Hindlimb muscle (tissue), 1 donor: ENCODE data around the gene TGFBI. TPM values are rescaled to one million over a fixed set of nuclear protein-coding genes. Genes with fewer than 3 reads are reported as not detected.
"Not testable (repeated sequence)": the region's sequence is repeated elsewhere in the genome, so short reads cannot be mapped to it uniquely, and the experiment has no call there.

Experiments
- DNase-seq: peaks from one replicate; pipeline ENCODE4 v3.0.0-alpha.2; 2013
- polyA plus RNA-seq: library from polyadenylated mRNA; unstranded; fragments of 120-200 nt; gene quantifications from one replicate; pipeline ENCODE4 v1.2.1, GENCODE V29; 2013; ENCODE audit not compliant: insufficient read length

The TGFBI gene
- polyA plus RNA-seq, 1 donor = 148 TPM

DNA sequence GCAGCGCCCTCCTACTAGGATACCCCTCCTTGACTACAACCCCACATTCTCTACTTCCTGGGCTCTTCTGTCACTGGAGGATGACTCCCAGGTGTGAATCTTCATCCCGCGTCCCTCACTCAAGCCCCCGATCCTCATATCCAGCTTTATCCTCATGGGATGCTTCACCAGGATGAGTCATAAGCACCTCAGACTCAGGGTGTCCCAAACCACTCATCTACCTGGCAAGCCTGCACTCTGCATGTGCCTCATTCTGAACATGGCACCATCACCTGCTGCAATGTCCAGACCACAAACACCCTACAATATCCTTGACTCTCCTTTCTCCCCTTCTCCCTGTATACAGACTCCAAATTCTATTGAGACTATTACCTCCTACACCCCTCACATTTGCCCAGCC is 1.5 kb upstream of the TGFBI start:
- no peak for DNase-seq

DNA sequence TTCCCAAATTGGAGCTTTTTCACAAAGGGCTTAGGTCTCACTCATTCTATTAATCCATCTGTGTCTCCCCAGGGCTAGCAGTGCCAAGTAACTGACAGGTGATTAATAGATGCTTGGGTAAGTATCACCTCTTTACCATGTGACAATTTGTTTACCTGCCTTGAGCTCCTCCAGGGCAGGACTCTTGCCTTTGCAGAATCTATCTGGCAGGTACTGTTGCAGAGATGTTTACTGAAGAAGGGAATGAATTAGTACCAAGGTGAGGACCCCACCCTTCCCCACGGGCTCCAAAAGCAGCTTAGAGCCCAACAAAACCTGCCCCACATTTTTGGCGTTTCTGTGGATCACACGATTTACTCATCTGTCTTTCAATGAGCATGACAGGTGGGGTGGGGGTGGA is 698 bp upstream of the TGFBI start:
- no peak for DNase-seq

DNA sequence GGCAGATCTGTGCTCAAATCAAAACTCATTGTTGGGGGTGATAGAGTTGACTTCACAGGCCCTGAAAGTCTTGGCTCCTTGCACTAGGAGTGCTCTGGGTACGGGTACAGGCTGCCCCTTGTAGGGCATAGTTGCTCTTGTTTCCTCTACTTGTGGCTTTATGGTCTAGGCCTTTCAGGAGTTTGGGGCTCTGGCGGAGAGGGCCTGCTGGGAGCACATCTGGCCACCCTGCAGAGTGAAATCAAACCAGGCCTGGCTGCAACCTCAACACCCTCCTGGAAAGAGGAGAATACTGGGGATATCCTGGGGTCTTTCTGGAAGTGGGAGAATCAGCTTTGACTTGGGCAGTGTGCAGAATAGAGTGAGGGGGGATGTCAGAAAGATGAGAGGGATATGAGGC is 1.5 kb downstream of the TGFBI start:
- no peak for DNase-seq

DNA sequence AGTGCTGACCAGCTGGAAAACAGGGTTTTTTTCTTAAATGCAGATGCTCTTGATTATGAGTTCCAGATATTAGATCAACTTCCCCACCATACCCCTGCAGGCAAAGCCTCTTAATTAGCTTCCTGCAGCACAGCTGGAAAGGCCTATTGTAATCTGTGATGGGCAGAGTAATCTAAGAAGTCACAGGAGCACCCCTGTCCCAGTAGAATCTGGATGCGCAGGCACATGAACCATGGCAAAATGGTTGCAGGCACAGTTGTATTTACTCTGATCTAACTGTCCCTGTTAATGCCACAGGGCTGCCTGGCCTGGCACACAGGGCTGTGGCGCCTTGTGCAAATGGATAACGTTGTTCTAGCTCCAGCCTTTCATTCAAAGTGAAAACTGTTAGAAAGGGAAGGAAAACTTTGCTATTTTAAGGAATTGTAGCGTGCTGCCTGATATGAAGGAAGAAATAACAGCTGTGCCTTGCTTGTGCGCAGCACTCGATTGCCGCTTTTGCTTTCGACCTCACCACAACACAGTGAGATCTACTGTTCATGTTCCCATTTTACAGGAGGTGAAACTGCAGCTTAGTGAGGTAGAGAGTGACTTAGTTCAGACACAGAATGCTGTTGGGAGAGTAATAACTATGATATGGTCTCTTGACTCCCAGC is 2.3 kb downstream of the TGFBI start:
- DNase-seq = no peak

DNA sequence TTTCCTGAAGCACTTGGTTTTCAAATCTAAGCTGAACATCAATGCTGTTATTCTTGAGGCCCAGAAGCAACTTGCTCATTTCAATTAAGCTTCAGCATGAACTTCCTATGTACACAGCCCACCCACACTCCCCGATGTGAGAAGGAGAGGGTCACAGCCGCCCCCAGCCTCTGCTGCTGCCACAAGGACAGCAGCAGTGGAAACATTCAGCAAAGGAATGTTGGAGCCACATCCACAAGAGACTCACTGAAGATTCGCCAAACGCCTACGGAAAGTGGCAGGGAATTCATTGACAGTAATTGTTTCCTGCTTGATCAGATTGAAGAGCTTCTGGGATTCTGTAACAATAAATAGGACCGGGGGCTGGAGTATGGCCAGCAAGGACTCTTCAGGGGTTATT is 2.9 kb downstream of the TGFBI start:
- no peak for DNase-seq

DNA sequence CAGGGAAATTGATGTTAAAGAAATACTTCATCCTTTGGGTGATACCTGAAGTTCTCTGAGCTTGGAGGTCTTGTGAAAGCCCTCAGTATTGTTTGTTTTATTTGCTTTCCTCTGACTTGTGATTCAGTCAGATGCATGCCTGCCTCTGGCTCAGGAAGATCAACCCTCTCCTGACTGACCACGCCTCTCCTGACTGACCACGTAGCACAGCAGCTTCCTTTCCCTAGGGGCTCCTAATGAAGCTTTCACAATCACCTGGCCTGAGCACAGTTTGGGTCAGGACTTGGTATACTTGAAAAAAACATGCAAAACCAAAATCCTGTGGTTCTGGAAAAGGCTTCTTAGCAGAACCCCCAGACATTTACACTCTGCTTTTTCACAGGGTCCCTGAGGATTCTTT is 3.8 kb downstream of the TGFBI start:
- DNase-seq = no peak

DNA sequence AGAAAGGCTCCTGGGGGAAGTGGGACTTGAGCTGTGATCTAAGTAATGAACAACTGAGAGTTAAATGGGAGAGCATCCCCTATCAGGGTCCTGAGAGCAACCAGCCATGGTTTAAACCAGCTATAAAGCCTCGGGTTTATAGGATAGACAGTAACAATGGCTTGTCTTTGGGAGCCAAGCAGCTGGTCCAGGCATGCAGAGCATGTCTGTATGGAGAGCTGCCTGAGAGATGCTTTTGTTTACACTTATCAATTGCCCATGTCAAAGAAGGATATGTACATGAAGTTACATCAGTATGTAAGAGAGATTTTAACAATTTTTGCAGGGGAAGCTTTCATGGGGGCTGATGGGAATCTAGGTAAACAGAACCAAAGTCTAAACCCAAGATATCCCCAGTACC is 4.4 kb downstream of the TGFBI start:
- no peak for DNase-seq

DNA sequence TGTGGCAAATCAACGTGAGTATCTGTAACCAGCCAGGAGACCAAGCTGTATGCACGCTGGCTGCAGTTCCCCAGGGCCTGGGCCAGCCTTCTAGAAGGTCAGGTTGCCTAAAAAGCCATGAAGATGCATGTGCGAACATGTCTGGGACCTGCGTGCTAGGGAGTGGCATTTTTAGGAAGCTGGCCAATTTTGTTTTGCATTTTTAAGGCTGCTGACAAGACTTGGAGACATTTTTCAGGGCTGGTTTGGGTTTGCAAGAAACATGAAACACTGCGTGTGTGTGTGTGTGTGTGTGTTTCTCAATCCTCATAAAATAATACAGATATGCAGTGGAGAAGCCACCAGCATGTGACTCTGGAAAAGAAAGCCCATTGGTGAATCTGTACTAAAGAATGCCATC is 5.1 kb downstream of the TGFBI start:
- no peak for DNase-seq

DNA sequence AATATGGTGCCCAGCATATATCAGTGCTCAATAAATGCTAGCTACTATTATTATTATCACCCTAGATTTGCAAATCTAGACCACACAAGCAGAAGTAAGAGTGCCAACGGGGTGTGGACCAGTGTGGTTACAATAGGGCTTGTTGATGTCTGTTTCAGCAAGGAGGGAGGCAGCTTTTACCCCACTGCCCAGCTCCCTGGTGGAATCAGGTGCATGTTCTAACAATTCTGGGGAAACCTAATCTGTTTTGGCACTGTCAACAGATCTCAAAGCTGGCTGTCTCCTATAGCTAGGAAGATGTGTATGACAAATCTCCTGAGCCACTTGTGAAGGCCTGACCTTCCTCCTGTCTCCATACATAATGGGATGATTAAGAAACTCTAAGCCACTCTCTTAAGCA is 5.7 kb downstream of the TGFBI start:
- no peak for DNase-seq

DNA sequence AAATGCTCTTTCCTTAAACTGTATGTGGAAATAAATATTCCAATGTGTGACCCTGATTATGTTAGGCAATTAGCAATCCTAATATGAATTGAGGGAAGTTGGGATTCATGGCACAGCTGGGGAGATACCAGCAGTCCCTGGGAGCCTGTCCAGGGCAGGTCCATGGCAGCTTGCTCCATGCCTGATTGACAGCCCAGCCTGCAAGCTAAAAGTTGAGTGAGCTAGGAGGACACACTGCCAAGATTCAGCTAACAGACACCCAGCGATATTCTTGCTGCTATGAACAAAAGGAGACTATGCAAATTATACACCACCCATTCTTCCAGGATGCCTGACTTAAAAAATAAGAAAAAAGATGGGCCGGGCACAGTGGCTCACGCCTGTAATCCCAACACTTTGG is 6.2 kb downstream of the TGFBI start:
- DNase-seq = no peak

DNA sequence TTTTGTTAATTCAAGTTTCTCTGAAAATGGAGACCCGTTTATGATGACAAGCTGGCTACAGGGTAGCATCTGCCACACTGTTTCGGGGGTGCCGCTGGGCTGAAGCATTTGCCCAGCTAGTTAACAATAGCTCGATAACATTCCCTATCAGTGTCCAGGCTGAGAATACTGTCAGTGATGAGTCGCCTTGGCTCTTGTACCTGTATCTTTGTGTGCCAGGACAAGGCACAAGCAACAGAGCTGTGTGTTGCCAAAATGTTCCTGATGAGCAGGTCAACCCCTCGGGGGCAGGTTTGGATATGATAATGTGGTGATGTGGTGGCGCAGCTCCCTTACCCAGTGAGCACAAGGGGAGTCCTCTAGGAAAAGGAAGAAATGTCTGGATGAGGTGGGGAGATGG is 7.0 kb downstream of the TGFBI start:
- DNase-seq = no peak

DNA sequence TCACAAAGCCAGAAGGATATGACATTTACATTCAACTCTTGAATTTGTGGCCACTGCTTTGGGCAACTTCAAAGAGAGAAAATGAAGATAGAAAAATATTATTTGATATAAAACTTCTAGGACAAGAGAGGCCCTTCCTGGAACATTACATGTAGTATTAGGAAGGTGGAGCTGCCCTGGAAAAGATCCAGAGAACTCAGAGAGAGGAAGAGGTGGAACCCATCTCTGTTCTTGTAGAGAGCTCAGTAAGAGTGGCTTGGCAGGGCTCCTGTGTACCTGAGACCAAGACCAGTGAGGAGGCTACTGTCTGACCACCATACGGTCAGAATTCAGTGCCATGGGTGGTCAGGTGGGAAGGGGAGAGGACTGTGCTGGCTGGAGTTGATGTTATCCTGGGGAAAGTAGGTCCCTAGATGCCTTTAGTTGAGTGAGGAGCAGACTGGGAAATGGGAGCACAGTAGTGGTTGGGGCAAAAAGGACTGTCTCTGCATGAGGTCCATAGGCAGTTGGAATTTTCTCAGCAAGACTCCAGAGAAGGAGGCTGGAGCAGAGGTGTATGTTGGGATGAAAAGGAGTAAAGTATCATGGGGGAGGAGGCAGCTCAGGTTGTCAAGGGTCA is 7.6 kb downstream of the TGFBI start:
- DNase-seq = no peak

DNA sequence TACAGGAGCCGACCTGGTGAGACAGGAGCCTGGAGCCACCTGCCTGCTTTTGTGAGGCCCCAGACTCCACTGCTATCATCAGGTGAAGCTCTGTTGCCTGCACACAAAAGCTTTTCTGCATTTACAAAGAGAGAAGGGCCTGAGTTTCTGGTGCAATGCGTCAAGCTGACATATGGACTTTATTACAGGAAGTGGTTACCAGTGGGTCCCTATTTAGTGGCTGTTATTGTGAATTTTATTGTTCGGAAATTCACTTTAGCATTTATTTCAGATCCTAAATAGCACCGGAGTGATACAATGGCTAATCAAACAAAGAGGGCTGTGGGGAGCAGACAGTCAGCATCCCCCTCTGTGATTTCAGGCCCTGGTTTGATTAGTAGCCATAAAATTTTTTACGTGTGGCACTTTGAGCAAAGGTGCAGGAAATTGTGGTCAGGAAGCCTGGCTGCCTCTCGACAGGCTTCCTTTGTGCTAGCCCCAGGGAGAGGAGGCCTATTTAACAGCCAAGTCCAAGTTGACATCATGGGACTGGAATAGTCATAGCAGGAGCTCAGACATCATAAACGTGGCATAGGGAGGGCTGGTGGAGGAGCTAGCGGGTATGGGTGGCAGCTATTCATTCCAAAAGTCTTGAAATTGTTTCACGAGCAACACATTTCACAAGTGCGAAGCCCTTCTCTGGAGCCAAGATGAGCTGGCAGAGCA is 8.4 kb downstream of the TGFBI start:
- no peak for DNase-seq

DNA sequence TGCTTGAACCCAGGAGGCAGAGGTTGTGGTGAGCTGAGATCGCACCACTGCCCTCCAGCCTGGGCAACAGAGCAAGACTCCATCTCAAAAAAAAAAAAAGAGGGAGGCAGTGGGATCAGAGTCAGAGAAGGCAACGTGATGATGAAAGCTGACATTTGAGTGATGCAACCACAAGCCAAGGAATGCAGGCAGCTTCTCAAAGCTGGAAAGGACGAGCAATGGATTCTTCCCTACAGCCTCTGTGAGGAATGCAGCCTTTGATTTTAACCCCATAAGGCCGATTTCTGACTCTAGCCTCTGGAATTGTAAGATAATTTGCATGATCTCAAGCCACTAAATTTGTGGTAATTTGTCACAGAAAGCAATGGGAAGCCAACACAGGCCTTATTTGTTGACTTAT is 9.8 kb downstream of the TGFBI start:
- no peak for DNase-seq

DNA sequence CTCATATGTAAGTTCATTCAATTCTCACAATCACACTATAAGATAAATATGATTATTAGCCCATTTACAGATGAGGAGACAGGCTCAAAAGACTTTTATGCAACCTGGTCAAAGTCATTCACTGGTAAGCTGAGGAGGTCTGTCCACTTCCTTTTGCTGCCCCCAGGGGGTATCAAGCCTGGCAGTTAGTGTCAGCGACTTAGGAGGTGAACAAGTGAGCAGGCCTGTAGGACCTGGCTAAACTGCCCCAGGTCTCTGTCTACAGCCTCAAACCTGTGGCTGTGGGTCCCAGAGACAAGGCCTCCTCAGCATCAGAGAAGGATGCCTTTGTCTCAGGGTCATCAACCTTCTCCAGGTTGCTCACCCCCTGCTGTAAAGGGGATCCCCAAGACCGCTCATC is 10.4 kb downstream of the TGFBI start:
- no peak for DNase-seq

DNA sequence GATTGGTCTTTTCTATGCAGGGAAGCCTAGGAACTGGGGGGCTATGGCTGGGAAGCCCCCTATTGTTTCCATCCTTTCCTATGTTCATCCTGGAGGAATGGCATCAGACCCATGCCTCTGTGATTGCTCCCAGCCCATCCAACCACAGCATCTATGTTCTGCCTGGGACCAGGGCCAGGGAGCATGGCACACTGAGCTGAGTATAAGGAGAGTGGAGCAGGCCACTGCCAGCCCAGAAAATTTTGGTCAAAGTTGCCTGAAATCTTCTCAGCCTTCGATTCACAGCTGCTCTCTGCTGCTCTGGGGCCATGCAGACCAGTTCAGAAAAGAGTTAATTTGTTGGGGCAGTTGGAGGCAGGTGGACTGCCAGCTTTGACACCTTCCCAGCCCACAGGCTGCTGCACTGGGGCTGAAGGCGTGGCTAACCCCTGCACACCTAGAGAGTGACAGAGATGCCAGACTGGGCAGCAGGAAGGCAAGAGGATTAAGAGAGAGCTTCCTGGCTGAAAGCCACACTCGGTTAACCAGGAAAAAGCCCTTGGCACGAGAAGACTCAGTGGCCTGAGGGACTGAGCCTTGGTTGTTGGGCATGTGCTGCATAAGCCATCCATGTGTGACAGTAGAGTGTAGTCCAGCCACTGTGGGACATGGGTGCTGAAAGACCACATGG is 12.1 kb downstream of the TGFBI start:
- no peak for DNase-seq

DNA sequence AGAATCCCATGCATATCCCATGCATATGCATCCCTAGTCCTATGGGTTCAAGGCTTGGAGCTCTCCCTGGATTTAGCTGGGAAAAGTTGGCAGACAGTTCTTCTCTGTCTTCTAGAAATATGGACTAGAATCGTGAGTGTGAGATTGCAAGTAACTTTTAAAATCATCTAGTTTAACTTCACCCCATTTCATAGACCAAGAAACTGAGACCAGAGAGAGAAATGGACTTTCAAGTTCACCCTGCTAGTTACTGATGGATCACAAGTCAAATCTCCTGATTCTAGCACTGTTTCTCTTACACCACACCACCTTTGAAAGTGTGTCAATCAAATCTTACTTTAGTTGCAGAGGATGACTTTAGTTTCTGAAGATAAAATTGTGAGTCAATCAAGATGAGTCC is 13.4 kb downstream of the TGFBI start:
- no peak for DNase-seq

DNA sequence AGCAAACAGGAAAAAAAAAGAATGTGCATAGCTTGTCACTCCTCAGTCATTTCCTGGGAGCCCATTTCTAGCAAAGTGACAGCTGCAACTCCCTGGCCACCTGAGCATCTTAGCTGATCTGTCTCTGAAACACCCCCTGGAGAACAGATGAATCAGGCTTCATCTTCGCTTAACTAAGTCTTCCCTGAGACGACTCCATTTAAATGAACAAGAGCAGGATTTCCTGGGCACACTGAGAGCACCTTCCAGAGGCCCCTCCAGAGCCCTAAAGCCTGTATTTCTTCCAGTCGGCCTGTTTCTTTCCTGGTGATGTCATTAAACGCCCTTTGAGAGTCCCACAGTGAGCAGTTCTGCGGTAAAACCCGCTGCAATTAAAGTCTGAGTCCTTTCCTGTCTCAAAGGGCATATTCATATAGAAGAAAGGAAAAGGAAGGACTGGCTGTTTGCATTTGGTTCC is 13.9 kb downstream of the TGFBI start:
- DNase-seq = no peak

DNA sequence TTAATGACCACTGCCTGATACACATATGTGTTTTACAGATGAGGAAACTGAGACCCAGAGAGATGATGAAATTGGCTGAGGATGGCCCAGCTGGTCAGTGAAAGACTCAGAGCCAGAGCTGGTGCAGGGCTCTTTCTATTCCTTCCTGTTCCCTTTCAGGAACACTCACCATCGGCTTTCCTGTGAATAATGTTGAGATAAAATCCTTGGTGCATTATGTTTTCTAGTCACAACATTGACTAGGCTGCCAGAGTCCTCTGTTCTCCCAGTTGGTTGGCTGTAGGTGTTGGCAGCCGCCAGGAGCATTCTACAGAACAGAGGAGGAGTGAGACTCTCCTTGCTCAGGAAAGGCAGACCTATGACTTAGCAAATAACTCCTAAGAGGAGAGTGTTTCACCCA is 14.8 kb downstream of the TGFBI start:
- DNase-seq = no peak

DNA sequence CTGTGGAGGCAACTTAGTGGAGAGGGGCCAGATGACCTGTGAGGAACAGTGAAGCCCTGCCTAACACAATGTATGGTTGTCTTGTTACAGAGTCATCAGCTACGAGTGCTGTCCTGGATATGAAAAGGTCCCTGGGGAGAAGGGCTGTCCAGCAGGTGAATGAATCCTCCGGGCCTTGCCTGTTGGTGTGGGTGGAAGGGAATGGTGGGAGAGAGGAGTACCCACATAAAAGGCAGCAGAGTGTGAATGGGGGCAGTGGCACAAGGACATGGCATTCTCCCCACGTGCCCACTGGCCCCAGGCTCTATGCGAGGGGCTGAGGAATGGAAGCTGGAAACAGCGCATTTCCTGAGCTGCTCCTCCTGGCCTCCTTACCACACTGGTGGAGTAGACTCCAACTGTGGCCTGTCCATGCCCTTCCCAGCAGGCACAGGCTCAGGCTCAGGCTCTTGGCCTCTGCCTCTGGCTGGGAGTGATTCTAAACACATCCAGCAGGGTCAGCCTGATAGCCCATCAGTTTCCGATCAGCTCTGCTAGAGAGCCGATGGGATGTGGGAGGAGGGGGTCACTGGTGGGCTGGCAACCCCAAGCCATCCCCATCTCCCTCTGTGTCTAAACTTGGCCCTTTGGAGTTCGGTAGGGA is 15.3 kb downstream of the TGFBI start:
- no peak for DNase-seq

DNA sequence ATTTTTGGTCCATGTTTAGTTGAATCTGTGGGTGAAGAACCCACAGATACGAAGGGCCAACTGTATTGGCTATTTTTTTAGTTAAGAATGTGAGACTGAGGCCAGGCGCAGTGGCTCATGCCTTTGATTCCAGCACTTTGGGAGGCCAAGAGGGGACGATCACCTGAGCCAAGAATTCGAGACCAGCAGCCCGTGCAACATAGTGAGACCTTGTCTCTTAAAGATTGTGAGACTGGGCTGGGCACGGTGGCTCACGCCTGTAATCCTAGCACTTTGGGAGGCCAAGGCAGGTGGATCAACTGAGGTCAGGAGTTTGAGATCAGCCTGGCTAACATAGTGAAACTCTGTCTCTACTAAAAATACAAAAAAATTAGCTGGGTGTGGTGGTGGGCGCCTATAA is 16.2 kb downstream of the TGFBI start:
- not testable (repeated sequence) for DNase-seq

DNA sequence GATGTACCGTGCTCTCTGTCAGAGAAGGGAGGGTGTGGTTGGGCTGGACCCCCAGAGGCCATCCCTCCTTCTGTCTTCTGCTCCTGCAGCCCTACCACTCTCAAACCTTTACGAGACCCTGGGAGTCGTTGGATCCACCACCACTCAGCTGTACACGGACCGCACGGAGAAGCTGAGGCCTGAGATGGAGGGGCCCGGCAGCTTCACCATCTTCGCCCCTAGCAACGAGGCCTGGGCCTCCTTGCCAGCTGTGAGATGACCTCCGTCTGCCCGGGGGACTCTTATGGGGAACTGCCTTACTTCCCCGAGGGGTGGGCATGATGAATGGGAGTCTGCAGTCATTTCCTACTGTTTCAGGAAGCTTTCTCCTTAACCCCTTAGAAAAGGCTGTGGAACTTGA is 17.5 kb downstream of the TGFBI start:
- DNase-seq = no peak

DNA sequence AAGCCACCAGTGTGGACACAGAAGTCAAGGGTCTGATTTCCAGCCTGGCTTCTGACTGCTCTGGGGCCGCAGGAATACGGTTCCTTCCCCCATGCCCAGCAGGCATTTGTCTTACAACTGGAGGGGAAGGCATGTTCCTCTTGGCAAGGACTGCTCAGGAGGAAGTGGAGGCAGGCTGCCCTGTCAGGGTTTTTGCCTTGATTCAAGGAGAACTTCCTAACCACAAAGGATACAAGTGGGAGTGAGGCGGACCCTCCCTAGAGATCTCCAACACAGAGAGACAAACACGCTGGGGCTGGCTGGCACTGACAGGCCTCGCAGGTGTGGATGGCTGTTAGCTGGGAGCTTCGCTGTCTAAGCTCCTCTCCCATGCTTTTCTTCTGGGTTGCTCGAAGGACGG is 19.1 kb downstream of the TGFBI start:
- no peak for DNase-seq
